ENCODE data around the gene GAS2L3.

DNA sequence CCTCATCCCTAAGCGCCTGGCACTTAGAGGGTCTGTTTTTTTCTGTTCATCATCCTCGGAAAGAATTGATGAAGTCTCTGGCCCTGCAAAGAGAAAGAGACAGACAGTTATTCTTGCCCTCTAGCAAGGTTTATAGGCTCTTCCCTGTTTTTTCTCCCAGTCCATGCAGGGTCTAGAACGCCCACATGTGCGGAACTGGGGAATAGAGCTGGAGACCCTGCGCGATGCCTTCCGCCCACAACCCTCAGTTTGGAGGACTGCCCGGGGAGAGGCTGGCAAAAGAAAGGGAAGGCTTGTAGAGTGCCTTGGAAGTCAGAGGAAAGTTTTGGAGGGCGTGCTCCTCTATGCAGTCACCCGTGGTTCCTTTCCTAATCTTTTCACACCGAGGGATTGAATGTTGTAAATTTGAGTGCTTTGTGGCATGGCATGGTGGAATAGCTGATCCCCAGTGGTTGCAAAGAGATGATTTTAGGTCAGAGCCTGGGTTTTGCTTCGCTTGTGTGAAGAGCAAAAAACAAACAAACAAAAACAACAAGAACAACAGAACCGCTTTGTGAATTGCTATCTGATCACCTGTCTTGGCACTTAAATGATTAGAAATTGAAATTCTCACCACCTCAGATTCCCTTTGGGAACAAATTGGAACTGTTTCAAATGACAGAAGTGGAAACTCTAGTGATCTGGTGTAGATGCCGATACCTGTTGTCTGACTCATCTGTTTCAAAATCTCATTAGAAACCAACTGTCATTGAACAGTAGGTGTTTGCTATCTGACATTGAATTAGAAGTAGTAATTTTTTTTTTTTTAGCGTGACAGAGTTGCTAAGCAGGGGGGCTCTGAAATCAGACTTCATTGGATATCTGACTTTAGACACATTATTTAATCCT, 947 bp downstream of the GAS2L3 start:
- TF ChIP-seq, protein P1, sequence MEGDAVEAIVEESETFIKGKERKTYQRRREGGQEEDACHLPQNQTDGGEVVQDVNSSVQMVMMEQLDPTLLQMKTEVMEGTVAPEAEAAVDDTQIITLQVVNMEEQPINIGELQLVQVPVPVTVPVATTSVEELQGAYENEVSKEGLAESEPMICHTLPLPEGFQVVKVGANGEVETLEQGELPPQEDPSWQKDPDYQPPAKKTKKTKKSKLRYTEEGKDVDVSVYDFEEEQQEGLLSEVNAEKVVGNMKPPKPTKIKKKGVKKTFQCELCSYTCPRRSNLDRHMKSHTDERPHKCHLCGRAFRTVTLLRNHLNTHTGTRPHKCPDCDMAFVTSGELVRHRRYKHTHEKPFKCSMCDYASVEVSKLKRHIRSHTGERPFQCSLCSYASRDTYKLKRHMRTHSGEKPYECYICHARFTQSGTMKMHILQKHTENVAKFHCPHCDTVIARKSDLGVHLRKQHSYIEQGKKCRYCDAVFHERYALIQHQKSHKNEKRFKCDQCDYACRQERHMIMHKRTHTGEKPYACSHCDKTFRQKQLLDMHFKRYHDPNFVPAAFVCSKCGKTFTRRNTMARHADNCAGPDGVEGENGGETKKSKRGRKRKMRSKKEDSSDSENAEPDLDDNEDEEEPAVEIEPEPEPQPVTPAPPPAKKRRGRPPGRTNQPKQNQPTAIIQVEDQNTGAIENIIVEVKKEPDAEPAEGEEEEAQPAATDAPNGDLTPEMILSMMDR (IDR thresholded peaks at IDR 0.05), result no peak
- no peak for TF ChIP-seq POLR2A (IDR thresholded peaks at IDR 0.05)

All from tibial nerve (tissue), 3 donors.